ENCODE results near the gene DOCK3. TPM values are rescaled to one million over a fixed set of nuclear protein-coding genes. Genes with fewer than 3 reads are reported as not detected.
"Not testable (repeated sequence)": the region's sequence is repeated elsewhere in the genome, so short reads cannot be mapped to it uniquely, and the experiment has no call there.

DOCK3 gene
- total RNA-seq, 2 experiments from 2014 or later: 2.5 to 2.6 TPM

GRCh38 chr3:51385621-51386091 lies 710.9 kb downstream of the DOCK3 start:
- ChIA-PET CTCF (interaction anchor here (0.8 to 2.1 kb wide), 8 partner anchors 14 to 769 kb away, joined by 3 to 9 read pairs (median 4); partner anchors contain the start of gene MAPKAPK3), POLR2A (interaction anchor here (0.5 to 2.1 kb wide), 8 partner anchors 8 to 883 kb away, joined by 3 to 15 read pairs (median 3); partner anchors contain the start of genes DCAF1 and HEMK1)
- H3K36me3 Mint-ChIP-seq (ENCODE audit: low read depth): peaks cover 43% of the 10 kb centered on the region
- H3K4me1 Mint-ChIP-seq: peaks cover 54% of the 10 kb centered on the region
- H3K27me3 Mint-ChIP-seq: no peaks in the 10 kb centered on the region
- DNase-seq (peak; percentile 40), ATAC-seq (no peak)
- H3K27ac Mint-ChIP-seq: peak overlapping the region; percentile 93
- H3K4me3 Mint-ChIP-seq: peak overlapping the region; percentile 93
- no peaks in the 10 kb centered on the region for H3K9me3 Mint-ChIP-seq (ENCODE audit: low read depth)
- intact Hi-C loops (cut with DNase I, micrococcal nuclease): loop anchor here (1.0 to 10.0 kb wide), 18 partner anchors 114 to 1149 kb away; partner anchors contain the start of genes HEMK1 (in 2 of the 2), TEX264 (in 2 of the 2), DCAF1 (in 1 of the 2) and DOCK3 (in 1 of the 2)

- H3K4me3 Mint-ChIP-seq: peak overlapping the region; percentile 93
- H3K9me3 Mint-ChIP-seq (ENCODE audit: low read depth): no peaks in the 10 kb centered on the region
- POLR2A ChIA-PET: interaction anchor here (0.5 to 2.1 kb wide), 5 partner anchors 14 to 817 kb away, joined by 3 to 15 read pairs (median 3); partner anchors contain the start of genes DCAF1 and HEMK1
- H3K27ac Mint-ChIP-seq: peak overlapping the region; percentile 93
- H3K36me3 Mint-ChIP-seq (ENCODE audit: low read depth): peaks cover 43% of the 10 kb centered on the region
- DNase-seq (no peak), ATAC-seq (no peak)
- no peaks in the 10 kb centered on the region for H3K27me3 Mint-ChIP-seq
- peaks cover 55% of the 10 kb centered on the region for H3K4me1 Mint-ChIP-seq
- CTCF ChIA-PET: interaction anchor here (0.8 to 2.1 kb wide), 5 partner anchors 15 to 770 kb away, joined by 4 to 9 read pairs (median 5); partner anchors contain the start of gene MAPKAPK3
- intact Hi-C loops (cut with DNase I, micrococcal nuclease): loop anchor here (5.0 to 10.0 kb wide), 6 partner anchors 418 to 1149 kb away; partner anchors contain the start of genes DOCK3 (in 1 of the 2), GNAI2 (in 1 of the 2), NT5DC2 (in 1 of the 2) and POC1A (in 1 of the 2)
Observed at GRCh38 chr3:51386159-51386851, 711.6 kb downstream of the DOCK3 start.

- ATAC-seq: no peak
- Mint-ChIP-seq H3K4me3 (peak overlapping the region; percentile 93), H3K9me3 (ENCODE audit: low read depth) (no peaks in the 10 kb centered on the region), H3K27ac (peak overlapping the region; percentile 93), H3K4me1 (peaks cover 55% of the 10 kb centered on the region), H3K36me3 (ENCODE audit: low read depth) (peaks cover 43% of the 10 kb centered on the region), H3K27me3 (no peaks in the 10 kb centered on the region)
- no peak for DNase-seq
- ChIA-PET CTCF (no interaction called here), POLR2A (no interaction called here)
- intact Hi-C loops (cut with DNase I, micrococcal nuclease): loop anchor here (5.0 to 10.0 kb wide), 6 partner anchors 418 to 1150 kb away; partner anchors contain the start of genes DOCK3 (in 1 of the 2), GNAI2 (in 1 of the 2), NT5DC2 (in 1 of the 2) and POC1A (in 1 of the 2)
Observed at GRCh38 chr3:51386852-51387229, 712.1 kb downstream of the DOCK3 start.

GRCh38 chr3:51387281-51387680 lies 712.6 kb downstream of the DOCK3 start:
- H3K9me3 Mint-ChIP-seq (ENCODE audit: low read depth); H3K27me3 Mint-ChIP-seq; DNase-seq; ATAC-seq; POLR2A ChIA-PET: not testable (repeated sequence)
- intact Hi-C loops (cut with DNase I, micrococcal nuclease): loop anchor here (5.0 to 10.0 kb wide), 6 partner anchors 418 to 1150 kb away; partner anchors contain the start of genes DOCK3 (in 1 of the 2), GNAI2 (in 1 of the 2), NT5DC2 (in 1 of the 2) and POC1A (in 1 of the 2)
- peaks cover 56% of the 10 kb centered on the region for H3K4me1 Mint-ChIP-seq
- CTCF ChIA-PET: interaction anchor here (0.7 to 1.4 kb wide), 3 partner anchors 8 to 772 kb away, joined by 3 read pairs; no protein-coding TSS in a partner anchor
- H3K36me3 Mint-ChIP-seq (ENCODE audit: low read depth): peaks cover 43% of the 10 kb centered on the region
- peak overlapping the region; percentile 93 for H3K4me3 Mint-ChIP-seq
- peak overlapping the region; percentile 93 for H3K27ac Mint-ChIP-seq

- no peak for ATAC-seq
- H3K36me3 Mint-ChIP-seq (ENCODE audit: low read depth): peaks cover 53% of the 10 kb centered on the region
- H3K27me3 Mint-ChIP-seq: no peaks in the 10 kb centered on the region
- H3K4me1 Mint-ChIP-seq: peaks cover 60% of the 10 kb centered on the region
- DNase-seq: no peak
- H3K27ac Mint-ChIP-seq: peak overlapping the region; percentile 63
- H3K4me3 Mint-ChIP-seq: peak overlapping the region; percentile 93
- ChIA-PET POLR2A (no interaction called here), CTCF (interaction anchor here (0.6 to 3.0 kb wide), 11 partner anchors 9 to 776 kb away, joined by 3 to 19 read pairs (median 4); partner anchors contain the start of genes CISH, DCAF1 and MAPKAPK3)
- no peaks in the 10 kb centered on the region for H3K9me3 Mint-ChIP-seq (ENCODE audit: low read depth)
- intact Hi-C loops (cut with DNase I, micrococcal nuclease): loop anchor here (5.0 to 10.0 kb wide), 6 partner anchors 416 to 1151 kb away; partner anchors contain the start of genes DOCK3 (in 1 of the 2), GNAI2 (in 1 of the 2), NT5DC2 (in 1 of the 2) and POC1A (in 1 of the 2)
Observed at GRCh38 chr3:51388286-51389029, 713.7 kb downstream of the DOCK3 start.

- Mint-ChIP-seq H3K36me3 (ENCODE audit: low read depth) (peaks cover 59% of the 10 kb centered on the region), H3K9me3 (ENCODE audit: low read depth) (no peaks in the 10 kb centered on the region), H3K4me3 (no peak overlapping the region), H3K27ac (peak overlapping the region; percentile 25), H3K27me3 (no peaks in the 10 kb centered on the region), H3K4me1 (peaks cover 65% of the 10 kb centered on the region)
- DNase-seq (peak; percentile 78), ATAC-seq (no peak)
- CTCF ChIA-PET: interaction anchor here (0.6 to 3.0 kb wide), 19 partner anchors 11 to 817 kb away, joined by 3 to 19 read pairs (median 4); partner anchors contain the start of genes CISH, DCAF1 and MAPKAPK3
- POLR2A ChIA-PET: no interaction called here
- intact Hi-C loops (cut with DNase I, micrococcal nuclease): loop anchor here (2.0 to 10.0 kb wide), 10 partner anchors 409 to 1152 kb away; partner anchors contain the start of genes ABHD14A (in 1 of the 2), ABHD14B (in 1 of the 2), DOCK3 (in 1 of the 2) and DUSP7 (in 1 of the 2)
Observed at GRCh38 chr3:51389423-51390183, 714.9 kb downstream of the DOCK3 start.

- ChIA-PET CTCF (interaction anchor here (0.7 to 3.0 kb wide), 13 partner anchors 14 to 818 kb away, joined by 3 to 19 read pairs (median 4); partner anchors contain the start of genes DCAF1 and MAPKAPK3), POLR2A (no interaction called here)
- H3K36me3 Mint-ChIP-seq (ENCODE audit: low read depth): peaks cover 66% of the 10 kb centered on the region
- peak overlapping the region; percentile 60 for H3K4me3 Mint-ChIP-seq
- DNase-seq (no peak), ATAC-seq (peak; percentile 4)
- no peaks in the 10 kb centered on the region for H3K27me3 Mint-ChIP-seq
- peaks cover 73% of the 10 kb centered on the region for H3K4me1 Mint-ChIP-seq
- H3K27ac Mint-ChIP-seq: peak overlapping the region; percentile 43
- intact Hi-C loops (cut with DNase I, micrococcal nuclease): loop anchor here (1.0 to 10.0 kb wide), 11 partner anchors 44 to 1315 kb away; partner anchors contain the start of genes ABHD14A (in 1 of the 2), ABHD14B (in 1 of the 2), DUSP7 (in 1 of the 2) and GLT8D1 (in 1 of the 2)
- H3K9me3 Mint-ChIP-seq (ENCODE audit: low read depth): no peaks in the 10 kb centered on the region
Observed at GRCh38 chr3:51390246-51391074, 715.7 kb downstream of the DOCK3 start.

GRCh38 chr3:51391075-51391565 lies 716.4 kb downstream of the DOCK3 start, which contains the start of gene RBM15B:
Gene RBM15B (plus strand): TSS chr3:51391285. CDS start chr3:51391400, 115 bp downstream.
- Mint-ChIP-seq H3K27me3 (no peaks in the 10 kb centered on the region), H3K27ac (peak within 1 kb of the TSS; percentile 89), H3K4me3 (peak within 1 kb of the TSS; percentile 81), H3K36me3 (ENCODE audit: low read depth) (peaks cover 64% of the 10 kb centered on the region), H3K4me1 (peaks cover 70% of the 10 kb centered on the region), H3K9me3 (ENCODE audit: low read depth) (no peaks in the 10 kb centered on the region)
- POLR2A ChIA-PET: no interaction called here
- CTCF ChIA-PET: interaction anchor here (3.0 kb wide), 1 partner anchor 109 kb away, joined by 19 read pairs; the partner anchor contains the start of gene DCAF1
- peak; percentile 99 for DNase-seq
- intact Hi-C loops (cut with DNase I, micrococcal nuclease): loop anchor here (1.0 to 10.0 kb wide), 11 partner anchors 43 to 1314 kb away; partner anchors contain the start of genes ABHD14A (in 1 of the 2), ABHD14B (in 1 of the 2), DUSP7 (in 1 of the 2) and GLT8D1 (in 1 of the 2)
- ATAC-seq: peak; percentile 96
